H1 (cell line): ENCODE results near the gene DNM1L.

Experiments
- POLR2A ChIP-seq, 2 experiments: IDR thresholded peaks; 1 replicate in 1 of 2; 2 replicates in 1 of 2; pipeline ENCODE4 v1.6.1; 2011; ENCODE audit warnings: low read depth in 2 of 2, low read length in 2 of 2, mild to moderate bottlenecking in 2 of 2; ENCODE audit errors: control extremely low read depth in 1 of 2
- TF ChIP-seq, protein P1 (sequence below), 3 experiments: IDR thresholded peaks; 1 replicate in 2 of 3; 2 replicates in 1 of 3; pipeline versions ENCODE4 v1.5.1 to v1.6.1; 2011; ENCODE audit warnings: low read length in 3 of 3, mild to moderate bottlenecking in 3 of 3, inconsistent platforms in 2 of 3, low read depth in 1 of 3, moderate library complexity in 1 of 3; ENCODE audit not compliant: insufficient read depth in 1 of 3; ENCODE audit errors: control extremely low read depth in 1 of 3

GRCh38 chr12:32776258-32776657 is 97.2 kb downstream of the DNM1L start:
- TF ChIP-seq, protein P1, sequence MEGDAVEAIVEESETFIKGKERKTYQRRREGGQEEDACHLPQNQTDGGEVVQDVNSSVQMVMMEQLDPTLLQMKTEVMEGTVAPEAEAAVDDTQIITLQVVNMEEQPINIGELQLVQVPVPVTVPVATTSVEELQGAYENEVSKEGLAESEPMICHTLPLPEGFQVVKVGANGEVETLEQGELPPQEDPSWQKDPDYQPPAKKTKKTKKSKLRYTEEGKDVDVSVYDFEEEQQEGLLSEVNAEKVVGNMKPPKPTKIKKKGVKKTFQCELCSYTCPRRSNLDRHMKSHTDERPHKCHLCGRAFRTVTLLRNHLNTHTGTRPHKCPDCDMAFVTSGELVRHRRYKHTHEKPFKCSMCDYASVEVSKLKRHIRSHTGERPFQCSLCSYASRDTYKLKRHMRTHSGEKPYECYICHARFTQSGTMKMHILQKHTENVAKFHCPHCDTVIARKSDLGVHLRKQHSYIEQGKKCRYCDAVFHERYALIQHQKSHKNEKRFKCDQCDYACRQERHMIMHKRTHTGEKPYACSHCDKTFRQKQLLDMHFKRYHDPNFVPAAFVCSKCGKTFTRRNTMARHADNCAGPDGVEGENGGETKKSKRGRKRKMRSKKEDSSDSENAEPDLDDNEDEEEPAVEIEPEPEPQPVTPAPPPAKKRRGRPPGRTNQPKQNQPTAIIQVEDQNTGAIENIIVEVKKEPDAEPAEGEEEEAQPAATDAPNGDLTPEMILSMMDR (IDR thresholded peaks at IDR 0.05; ENCODE audit: control extremely low read depth in 1 of 3, insufficient read depth in 1 of 3, low read depth in 1 of 3, low read length in 3 of 3) = no peak
- TF ChIP-seq POLR2A (IDR thresholded peaks at IDR 0.05; ENCODE audit: control extremely low read depth in 1 of 2, low read depth in 2 of 2, low read length in 2 of 2) = no peak
